Calu3 (cell line): ENCODE data around the gene MRPL24. TPM values are rescaled to one million over a fixed set of nuclear protein-coding genes. Genes with fewer than 3 reads are reported as not detected.
A peak's percentile ranks its signal among the peaks of the same experiment; 100 is the strongest.
"Not testable (repeated sequence)": the region's sequence is repeated elsewhere in the genome, so short reads cannot be mapped to it uniquely, and the experiment has no call there.

Experiments
- BruUV-seq: library from RNA; stranded (reverse); fragments of 400-500 nt; replicated peaks from 2 replicates; lab custom pipeline; 2021; lab: Mats Ljungman, UMichigan
- CTCF ChIA-PET: fragments of 300-600 bp; sonication (Branson Sonifier 250); formaldehyde crosslinking; loops from one replicate; lab custom pipeline; 2022; ENCODE audit warnings: antibody characterized with exemption; lab: Charles Lee
- DNase-seq: peaks from one replicate; pipeline ENCODE4 v3.0.0; 2022
- H3K27ac Mint-ChIP-seq: one replicate; pipeline ENCODE4 v1.8.0; 2022; ENCODE audit warnings: mixed read lengths; ENCODE audit not compliant: unreplicated experiment
- H3K27me3 Mint-ChIP-seq: one replicate; pipeline ENCODE4 v1.8.0; 2022; ENCODE audit warnings: mixed read lengths; ENCODE audit not compliant: unreplicated experiment
- H3K36me3 Mint-ChIP-seq: one replicate; pipeline ENCODE4 v1.8.0; 2022; ENCODE audit warnings: mild to moderate bottlenecking, moderate library complexity, mixed read lengths; ENCODE audit not compliant: insufficient read depth, unreplicated experiment
- H3K4me1 Mint-ChIP-seq: one replicate; pipeline ENCODE4 v1.8.0; 2022; ENCODE audit warnings: mild to moderate bottlenecking, low read depth, mixed read lengths; ENCODE audit not compliant: unreplicated experiment
- H3K4me3 Mint-ChIP-seq: one replicate; pipeline ENCODE4 v1.8.0; 2022; ENCODE audit warnings: mild to moderate bottlenecking, low read depth, moderate library complexity, mixed read lengths; ENCODE audit not compliant: unreplicated experiment
- H3K9me3 Mint-ChIP-seq: one replicate; pipeline ENCODE4 v1.8.0; 2022; ENCODE audit warnings: low read depth, mixed read lengths; ENCODE audit not compliant: unreplicated experiment
- intact Hi-C: fragments of 100-400 bp; cut with micrococcal nuclease; formaldehyde crosslinking; loops from one replicate; pipeline ENCODE4 v1.10.0; 2022; ENCODE audit not compliant: unreplicated experiment
- total RNA-seq: library from RNA; stranded (reverse); gene quantifications from 2 replicates; pipeline ENCODE4 v1.2.3, GENCODE V29; 2022
- TF ChIP-seq, protein P1 (sequence below): fragments of 200-600 bp; IDR thresholded peaks from one replicate; pipeline ENCODE4 v1.8.0; 2022; ENCODE audit warnings: antibody characterized with exemption; ENCODE audit not compliant: unreplicated experiment

MRPL24 gene
- total RNA-seq, 1 experiment from 2014 or later = 138 TPM

DNA sequence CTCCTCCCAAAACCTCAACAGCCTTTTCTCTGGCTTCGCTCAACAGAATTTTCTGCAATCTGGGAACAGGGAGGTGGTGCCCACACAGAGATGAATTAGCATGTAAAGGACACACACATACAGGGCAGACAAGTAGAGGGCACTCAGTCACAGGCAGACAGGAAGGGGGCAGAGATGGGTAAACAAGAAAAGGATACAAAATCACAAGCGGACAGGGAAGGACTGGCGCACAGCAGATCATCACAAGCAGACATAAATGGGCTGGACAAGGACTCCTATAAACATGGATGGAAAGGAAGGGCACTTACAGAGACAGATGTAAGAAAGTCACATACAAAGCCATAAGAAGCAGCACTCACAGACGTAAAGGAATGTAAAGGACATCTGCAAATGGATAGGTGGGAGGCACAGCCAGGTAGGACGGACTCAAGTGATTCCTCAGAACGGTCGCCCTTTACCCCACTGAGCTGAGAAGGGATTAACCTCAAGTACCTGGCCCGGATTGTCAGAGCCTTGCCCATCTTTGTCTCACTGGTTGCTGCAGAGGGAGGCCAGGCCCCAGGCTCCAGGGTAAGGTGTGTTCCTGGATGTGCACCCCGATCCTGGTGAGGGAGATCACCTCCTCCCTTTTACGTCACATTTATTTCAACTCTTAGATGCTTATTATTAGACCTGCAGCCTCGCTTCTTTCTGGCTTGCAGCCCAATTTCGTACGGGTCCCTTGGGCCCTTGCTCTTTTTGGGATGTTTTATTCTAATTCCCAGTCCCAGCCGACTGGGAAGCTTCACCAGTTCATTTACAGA is 25.6 kb upstream of the MRPL24 start:
- H3K4me1 Mint-ChIP-seq = peaks cover 36% of the 10 kb centered on the region
- CTCF ChIA-PET = interaction anchor here (0.7 to 2.1 kb wide), 8 partner anchors 11 to 308 kb away, joined by 3 to 22 read pairs (median 3); partner anchors contain the start of genes ISG20L2, METTL25B and MRPL24
- no peaks in the 10 kb centered on the region for H3K9me3 Mint-ChIP-seq
- no peak overlapping the region for H3K27ac Mint-ChIP-seq
- intact Hi-C loops = loop anchor here (1.0 to 5.0 kb wide), 3 partner anchors 14 to 39 kb away; partner anchors contain the start of genes ISG20L2, METTL25B and MRPL24
- DNase-seq = no peak
- BruUV-seq = TSS peak; percentile 83
- H3K4me3 Mint-ChIP-seq = no peak overlapping the region
- TF ChIP-seq, protein P1, sequence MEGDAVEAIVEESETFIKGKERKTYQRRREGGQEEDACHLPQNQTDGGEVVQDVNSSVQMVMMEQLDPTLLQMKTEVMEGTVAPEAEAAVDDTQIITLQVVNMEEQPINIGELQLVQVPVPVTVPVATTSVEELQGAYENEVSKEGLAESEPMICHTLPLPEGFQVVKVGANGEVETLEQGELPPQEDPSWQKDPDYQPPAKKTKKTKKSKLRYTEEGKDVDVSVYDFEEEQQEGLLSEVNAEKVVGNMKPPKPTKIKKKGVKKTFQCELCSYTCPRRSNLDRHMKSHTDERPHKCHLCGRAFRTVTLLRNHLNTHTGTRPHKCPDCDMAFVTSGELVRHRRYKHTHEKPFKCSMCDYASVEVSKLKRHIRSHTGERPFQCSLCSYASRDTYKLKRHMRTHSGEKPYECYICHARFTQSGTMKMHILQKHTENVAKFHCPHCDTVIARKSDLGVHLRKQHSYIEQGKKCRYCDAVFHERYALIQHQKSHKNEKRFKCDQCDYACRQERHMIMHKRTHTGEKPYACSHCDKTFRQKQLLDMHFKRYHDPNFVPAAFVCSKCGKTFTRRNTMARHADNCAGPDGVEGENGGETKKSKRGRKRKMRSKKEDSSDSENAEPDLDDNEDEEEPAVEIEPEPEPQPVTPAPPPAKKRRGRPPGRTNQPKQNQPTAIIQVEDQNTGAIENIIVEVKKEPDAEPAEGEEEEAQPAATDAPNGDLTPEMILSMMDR = no peak
- H3K36me3 Mint-ChIP-seq = peaks cover 21% of the 10 kb centered on the region
- H3K27me3 Mint-ChIP-seq = no peaks in the 10 kb centered on the region

DNA sequence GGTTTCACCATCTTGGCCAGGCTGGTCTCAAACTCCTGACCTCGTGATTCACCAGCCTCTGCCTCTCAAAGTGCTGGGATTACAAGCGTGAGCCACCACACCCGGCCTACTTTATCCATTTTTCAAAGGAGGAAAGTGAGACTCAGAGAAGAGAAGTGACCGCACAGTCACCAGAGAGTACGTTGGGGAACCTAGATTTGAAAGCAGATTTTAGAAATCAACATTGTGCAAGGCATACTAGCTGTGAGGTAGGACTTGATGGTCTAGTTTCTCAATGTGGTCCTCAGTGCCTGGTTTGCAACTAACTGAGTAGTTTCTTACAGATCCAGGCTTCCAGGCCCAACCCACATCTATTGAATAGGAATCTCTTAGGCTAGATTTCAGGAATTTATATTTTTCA is 24.8 kb upstream of the MRPL24 start:
- H3K36me3 Mint-ChIP-seq = peaks cover 16% of the 10 kb centered on the region
- H3K4me3 Mint-ChIP-seq = no peak overlapping the region
- intact Hi-C loops = loop anchor here (2.0 to 5.0 kb wide), 2 partner anchors 13 to 38 kb away; partner anchors contain the start of genes ISG20L2 and METTL25B
- no peak for DNase-seq
- no TSS peak for BruUV-seq
- TF ChIP-seq, protein P1 = no peak
- no peaks in the 10 kb centered on the region for H3K27me3 Mint-ChIP-seq
- no peak overlapping the region for H3K27ac Mint-ChIP-seq
- CTCF ChIA-PET = interaction anchor here (2.1 kb wide), 1 partner anchor 40 kb away, joined by 22 read pairs; no protein-coding TSS in a partner anchor
- no peaks in the 10 kb centered on the region for H3K9me3 Mint-ChIP-seq
- peaks cover 28% of the 10 kb centered on the region for H3K4me1 Mint-ChIP-seq

DNA sequence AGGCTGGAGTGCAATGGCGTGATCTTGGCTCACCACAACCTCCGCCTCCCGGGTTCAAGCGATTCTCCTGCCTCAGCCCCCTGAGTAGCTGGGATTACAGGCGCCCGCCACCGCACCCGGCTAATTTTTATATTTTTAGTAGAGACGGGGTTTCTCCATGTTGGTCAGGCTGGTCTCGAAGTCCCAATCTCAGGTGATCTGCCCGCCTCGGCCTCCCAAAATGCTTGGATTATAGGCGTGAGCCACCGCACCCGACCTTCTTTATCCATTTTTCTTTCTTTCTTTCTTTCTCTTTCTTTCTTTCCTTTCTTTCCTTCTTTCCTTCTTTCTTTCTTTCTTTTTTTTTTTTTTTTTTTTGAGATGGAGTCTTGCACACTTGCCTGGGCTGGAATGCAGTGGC is 24.2 kb upstream of the MRPL24 start:
- H3K4me3 Mint-ChIP-seq, DNase-seq, H3K27ac Mint-ChIP-seq, CTCF ChIA-PET, H3K9me3 Mint-ChIP-seq, BruUV-seq, H3K27me3 Mint-ChIP-seq: not testable (repeated sequence)
- intact Hi-C loops = loop anchor here (5.0 kb wide), 1 partner anchor 38 kb away; the partner anchor contains the start of genes ISG20L2 and METTL25B
- Mint-ChIP-seq H3K4me1 (peaks cover 25% of the 10 kb centered on the region), H3K36me3 (peaks cover 14% of the 10 kb centered on the region)

DNA sequence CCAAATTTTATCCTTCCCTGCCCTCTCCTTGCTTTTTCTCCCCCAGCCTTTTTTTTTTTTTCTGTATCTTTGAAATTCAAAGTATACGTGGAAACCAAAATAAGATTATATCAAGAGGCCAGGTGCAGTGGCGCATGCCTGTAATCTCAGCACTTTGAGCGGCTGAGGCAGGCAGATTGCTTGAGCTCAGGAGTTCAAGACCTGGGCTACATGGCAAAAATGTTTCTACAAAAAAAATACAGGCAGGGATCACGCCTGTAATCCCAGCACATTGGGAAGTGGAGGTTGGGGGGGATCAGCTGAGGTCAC is 19.9 kb upstream of the MRPL24 start:
- no peak for DNase-seq
- Mint-ChIP-seq H3K36me3 (peaks cover 7% of the 10 kb centered on the region), H3K9me3 (no peaks in the 10 kb centered on the region), H3K4me3 (no peak overlapping the region), H3K27me3 (no peaks in the 10 kb centered on the region), H3K4me1 (peaks cover 1% of the 10 kb centered on the region), H3K27ac (no peak overlapping the region)
- CTCF ChIA-PET = no interaction called here
- intact Hi-C loops = no loop called here
- no TSS peak for BruUV-seq
- TF ChIP-seq, protein P1 = no peak
